GM19468 (cell line): ENCODE data around the gene SLFNL1.

ENCODE experiments used
- ATAC-seq: cut with Tn5 transposase; IDR thresholded peaks from one replicate; pipeline ENCODE4 v1.9.1; 2021; ENCODE audit warnings: mild to moderate bottlenecking, moderate library complexity, moderate number of reproducible peaks; ENCODE audit not compliant: unreplicated experiment; ENCODE audit errors: extremely low read depth

Gene SLFNL1

GRCh38 chr1:40969445-40969844 lies 52.1 kb downstream of the SLFNL1 start:
- no peak for ATAC-seq

GRCh38 chr1:40966417-40966816 lies 55.1 kb downstream of the SLFNL1 start:
- ATAC-seq: no peak
